ENCODE data around the gene EREG.
"Not testable (repeated sequence)": the region's sequence is repeated elsewhere in the genome, so short reads cannot be mapped to it uniquely, and the experiment has no call there.

EREG gene, protein sequence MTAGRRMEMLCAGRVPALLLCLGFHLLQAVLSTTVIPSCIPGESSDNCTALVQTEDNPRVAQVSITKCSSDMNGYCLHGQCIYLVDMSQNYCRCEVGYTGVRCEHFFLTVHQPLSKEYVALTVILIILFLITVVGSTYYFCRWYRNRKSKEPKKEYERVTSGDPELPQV

DNA sequence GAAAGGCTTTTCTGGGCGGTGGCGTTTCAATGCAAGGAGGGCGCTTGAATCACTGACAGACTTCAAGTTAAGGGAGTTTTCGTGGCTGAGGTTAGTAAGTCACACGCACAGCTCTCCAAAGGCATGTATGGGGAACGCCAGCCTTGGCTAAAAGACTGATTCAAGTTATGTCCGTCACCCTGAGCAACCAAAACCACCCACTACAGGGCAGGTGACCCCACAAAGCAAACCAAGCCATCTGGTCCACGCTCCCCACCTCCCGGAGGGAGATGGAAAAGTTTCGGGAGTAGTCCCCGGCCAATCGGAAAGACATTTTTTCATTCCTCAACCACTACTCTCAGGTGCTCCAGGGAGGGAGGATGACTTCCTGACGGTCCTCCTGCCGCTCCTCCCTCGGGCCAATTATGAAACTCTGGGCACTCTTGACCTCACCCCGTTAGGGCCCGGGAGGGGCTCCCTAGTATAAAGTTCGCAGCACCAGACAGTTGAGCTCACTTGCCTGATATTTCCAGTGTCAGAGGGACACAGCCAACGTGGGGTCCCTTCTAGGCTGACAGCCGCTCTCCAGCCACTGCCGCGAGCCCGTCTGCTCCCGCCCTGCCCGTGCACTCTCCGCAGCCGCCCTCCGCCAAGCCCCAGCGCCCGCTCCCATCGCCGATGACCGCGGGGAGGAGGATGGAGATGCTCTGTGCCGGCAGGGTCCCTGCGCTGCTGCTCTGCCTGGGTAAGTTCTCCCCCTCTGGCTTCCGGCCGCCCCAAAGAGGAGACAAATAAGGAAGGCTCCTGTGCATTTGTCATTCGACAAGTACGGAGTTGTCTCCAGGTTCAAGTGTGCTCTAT lies at the start of gene EREG:
TSS of gene EREG (plus strand) at position 494 of the 840 bp plus-strand sequence. CDS start at position 658, 164 bp downstream.
- peak; percentile 35 for DNase-seq

- DNase-seq, result no peak
These were observed 49.6 kb upstream of the EREG start for GRCh38 chr4:74315376-74315775.

DNA sequence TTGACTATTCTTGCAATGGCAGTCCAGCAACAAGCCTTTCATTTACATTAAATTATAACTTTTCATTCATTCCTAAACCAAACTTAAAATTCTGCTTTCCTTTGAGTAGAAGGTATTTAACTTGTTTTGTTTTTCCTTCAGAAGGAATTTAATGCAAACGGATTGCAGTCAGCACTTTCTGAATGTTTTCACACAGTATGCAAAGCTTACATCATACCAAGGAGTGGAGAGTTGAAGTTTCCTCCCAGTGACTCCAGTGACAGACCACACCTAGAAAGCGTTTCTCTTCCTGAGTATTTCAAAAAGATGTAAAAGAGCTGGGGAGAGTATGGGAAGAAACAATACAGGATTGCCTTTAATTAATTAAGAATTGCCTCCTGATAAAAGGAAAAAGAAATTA lies 48.5 kb upstream of the EREG start:
- no peak for DNase-seq

DNA sequence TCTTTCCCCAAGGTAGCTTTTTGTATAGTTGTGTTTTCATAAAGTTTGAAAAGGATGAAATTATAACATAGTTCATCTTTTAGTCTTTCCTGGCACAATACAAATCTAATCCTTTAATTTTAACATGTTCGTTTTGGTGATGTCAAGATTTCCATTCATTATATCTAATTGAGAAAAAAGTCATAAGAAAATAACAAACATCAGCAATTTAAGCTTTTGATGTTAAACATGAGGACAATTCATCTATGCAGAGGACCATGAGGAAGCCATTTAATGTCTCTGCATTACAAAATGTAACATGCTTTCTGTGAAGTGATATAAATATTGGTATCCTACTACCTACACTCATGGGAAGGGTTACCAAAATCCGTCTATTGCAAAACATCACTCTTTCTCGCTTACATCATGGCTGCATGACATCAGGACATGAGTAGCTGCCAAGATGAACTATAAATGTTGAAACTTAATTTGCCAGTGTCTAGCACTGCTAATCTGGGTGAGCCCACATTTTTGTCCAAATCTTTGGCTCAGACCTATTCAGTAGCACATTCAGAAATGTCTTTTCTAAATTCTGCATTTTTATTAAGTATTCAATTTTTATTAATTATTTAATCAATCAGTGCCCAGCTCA lies 47.2 kb upstream of the EREG start:
- DNase-seq, result no peak

DNA sequence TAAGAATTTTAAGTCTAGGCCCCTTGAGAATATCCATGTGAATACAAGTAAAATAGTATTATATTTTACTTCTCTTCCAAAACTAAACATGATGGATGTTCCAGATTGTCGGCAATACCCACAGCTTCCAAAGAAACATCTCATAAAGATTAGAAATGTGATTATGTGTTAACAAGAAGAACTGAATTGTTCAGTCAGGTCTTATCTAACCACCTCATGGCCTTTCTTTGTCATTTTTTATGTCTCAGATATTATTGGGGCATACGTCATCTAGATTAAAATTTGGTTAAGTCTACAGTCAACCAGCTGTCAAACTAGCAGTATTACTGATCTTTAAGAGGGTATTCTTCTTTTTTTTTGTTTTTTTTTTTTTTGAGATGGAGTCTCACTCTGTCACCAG lies 46.7 kb upstream of the EREG start:
- DNase-seq, result no peak

- DNase-seq, result no peak
These were observed 45.5 kb upstream of the EREG start for GRCh38 chr4:74319470-74319869.

DNA sequence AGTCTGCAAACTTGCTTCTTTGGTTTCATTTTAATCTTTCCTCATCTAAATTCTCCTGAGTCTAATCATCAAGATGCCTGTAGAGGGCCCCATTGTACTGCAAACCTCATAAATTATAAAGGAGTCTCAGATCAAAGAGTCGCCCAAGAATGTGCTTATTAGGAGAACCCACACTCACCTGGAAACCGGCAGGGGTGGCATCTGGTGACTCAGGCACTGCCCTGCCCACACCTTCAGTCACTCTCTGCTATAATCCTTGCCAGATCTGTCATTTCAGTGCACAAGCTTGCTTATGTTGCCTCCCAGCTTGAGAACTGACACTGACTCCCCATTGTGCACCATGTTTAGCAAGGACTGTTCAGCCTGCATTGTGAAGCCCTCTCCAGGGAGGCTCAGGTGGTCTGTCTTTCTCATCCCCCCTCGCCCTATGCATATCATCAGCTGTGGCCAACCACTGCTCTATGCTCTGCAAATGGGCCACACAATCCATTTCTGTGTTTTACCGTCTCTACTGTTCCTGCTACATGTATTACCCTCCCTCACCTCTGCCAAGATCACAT lies 44.3 kb upstream of the EREG start:
- peak; percentile 32 for DNase-seq

GRCh38 chr4:74322301-74322700 lies 42.6 kb upstream of the EREG start:
- DNase-seq, result no peak

GRCh38 chr4:74323663-74324062 lies 41.3 kb upstream of the EREG start:
- no peak for DNase-seq

DNA sequence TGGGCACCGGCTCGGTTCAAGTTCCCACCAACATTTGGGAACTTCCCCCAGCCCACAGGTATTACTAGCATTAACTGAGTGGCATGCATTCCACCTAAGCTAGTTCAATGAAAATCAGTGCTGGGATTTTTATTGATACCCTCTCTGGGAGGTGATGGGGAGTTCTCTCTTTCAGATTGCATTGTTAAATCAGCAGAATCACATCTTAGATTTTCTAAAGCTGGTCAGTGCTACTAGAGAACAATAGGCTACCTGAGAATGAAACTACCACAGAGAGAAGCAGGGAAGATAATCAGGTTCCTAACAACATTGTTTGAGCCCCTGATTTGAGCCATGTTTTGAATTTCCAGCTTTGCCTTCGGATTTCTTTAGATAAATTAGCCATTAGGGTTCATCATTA lies 40.7 kb upstream of the EREG start:
- DNase-seq, result no peak

DNA sequence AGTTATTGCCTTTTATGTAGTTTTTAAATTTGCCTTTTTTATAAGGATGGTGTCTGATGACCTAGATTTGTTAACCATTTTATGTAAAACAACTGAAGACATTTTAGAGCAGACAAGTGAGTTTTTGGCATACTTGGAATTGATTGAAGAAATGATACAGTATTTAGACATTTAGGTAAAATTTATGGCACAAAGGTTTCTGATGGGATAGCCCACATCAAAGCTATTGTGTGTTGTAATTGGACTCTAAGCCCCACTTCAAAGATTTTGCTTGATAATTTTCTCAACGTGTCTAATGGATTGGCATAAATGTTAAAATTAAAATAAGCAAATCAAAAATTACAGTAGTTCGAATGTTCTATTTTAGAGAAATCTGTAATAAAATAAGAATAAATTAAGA lies 39.1 kb upstream of the EREG start:
- no peak for DNase-seq

DNA sequence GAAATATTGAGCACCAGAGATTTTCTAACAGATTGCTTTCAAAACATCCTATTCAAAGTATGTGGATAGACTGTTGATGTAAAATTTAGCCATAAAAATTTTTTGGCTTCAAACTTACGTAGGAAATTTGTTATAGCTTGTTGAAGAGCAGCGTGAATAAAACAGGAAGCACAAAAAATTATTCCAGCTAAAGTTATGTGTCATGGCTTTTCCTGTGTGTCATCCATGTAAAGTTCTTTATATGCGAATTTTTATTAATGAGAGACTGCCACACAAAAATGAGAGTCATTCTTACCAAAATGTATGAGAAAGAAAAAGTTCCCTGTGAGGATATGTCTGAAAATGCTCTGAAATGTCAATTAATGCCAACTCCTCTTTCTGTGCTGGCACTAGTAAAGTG lies 37.2 kb upstream of the EREG start:
- DNase-seq, result no peak

- DNase-seq, result no peak
These were observed 36.4 kb upstream of the EREG start for GRCh38 chr4:74328501-74328900.

DNA sequence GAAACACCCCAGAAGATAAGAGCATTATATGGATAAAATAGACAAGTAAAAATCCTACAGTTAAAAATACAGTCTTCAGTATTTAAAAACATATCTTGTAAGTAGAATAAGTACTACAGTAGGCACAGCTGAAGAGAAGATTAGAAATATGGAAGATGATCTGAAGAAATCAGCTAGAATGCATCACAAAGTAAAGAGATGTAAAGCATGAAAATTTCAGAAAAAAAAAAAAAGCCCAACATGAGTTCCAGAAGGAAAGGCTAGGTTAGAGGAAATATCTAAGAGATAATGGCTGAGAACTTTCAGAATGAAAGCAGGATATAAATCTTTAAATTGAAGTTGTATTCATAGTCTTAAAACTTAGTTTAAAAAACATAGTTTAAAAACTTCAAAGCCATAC lies 35.6 kb upstream of the EREG start:
- DNase-seq, result no peak

DNA sequence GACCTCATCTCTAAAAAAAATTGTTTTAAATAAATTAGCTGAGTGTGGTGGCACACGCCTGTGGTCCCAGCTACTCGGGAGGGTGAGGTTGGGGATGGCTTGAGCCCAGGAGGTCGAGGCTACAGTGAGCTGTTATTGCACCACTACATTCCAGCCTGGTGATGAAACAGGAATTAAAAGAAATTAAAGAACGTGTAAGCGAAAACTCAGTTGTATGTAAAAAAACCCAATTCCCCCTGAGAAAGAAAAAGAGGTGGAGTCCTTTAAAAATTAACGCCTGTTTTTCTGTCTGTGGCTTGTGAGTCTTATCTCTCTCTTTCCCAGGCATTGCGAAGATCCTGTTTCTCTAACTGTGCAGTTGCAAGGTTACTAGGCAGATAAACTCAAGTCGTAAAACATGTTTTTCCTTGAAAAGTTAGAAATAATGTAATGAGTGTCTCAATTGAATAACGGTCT lies 34.6 kb upstream of the EREG start:
- DNase-seq, result no peak

- DNase-seq, result no peak
These were observed 33.7 kb upstream of the EREG start for GRCh38 chr4:74331252-74331651.

DNA sequence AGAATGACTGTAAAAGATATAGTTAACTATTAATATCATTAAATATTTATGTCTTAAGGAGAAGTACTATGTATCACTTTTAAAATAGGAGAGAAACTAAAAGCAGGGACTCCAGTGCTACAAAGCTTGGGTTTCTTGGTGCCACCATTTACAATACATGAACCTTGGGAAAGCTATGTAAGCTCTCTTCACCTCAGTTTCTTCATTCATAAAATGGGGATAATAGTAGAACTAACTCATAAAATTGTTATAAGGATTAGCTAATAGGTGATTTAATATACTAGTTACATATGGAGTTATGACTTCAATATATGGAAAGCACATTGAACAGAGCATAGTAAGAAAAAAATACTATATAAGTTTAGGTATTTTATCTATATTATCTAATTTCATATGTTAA lies 33.0 kb upstream of the EREG start:
- no peak for DNase-seq

- no peak for DNase-seq
These were observed 30.3 kb upstream of the EREG start for GRCh38 chr4:74334636-74335035.

DNA sequence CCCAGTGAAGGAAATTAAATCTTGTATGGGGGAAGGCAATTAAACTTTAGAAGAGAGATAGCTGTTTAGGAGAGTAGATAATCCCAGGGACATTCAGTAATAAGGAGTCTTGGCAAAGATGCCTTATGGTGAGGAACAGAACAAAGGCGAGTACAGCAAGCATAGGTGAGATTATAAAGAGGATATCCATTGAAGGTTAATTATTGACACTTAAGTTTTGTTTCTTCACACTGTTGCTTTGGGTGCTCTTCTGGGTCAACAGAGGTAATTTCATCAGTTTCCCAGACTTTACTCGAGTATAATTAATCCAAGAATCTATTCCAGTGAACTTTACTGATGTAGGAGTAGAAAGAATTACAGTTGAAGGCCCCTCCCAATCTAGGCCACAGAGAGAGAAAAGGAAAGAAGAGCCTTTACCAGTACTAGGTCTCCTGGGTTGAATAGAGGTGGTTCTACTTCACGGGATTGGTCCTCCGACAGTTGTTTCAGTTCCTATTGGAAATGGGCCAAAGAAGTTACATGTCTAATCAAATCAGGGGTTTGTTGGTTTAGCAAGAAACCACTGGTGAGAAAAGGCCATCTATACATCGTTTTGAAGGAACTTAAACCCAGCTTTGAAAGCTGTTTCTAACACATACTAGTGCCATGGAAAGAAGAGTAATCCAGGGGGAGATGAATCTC lies 29.5 kb upstream of the EREG start:
- DNase-seq, result no peak

DNA sequence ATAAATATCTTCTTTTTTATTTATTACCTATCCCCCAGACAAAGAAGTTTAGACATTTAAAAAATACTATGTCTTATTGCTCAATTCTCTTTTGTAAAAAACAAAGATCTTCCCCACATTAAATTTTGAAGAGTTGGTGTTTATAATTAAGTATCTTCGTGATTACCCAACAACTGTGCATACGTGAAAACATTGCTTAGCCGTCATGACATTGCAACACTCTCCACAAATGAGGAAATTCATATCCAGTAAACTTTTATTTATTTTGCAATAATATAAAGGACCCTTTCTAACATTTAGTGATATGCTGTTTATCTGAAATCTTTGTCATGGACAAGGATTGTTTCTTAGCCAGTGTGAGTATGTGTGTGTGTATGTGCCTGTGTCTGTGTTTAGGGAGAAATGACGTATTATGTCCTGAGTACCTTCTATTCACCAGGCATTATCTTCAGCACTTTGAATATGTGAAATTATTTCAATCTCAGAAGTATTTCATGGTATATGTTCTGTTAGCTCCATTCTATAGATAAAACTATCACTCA lies 26.1 kb upstream of the EREG start:
- DNase-seq, result no peak

GRCh38 chr4:74339501-74339900 lies 25.4 kb upstream of the EREG start:
- no peak for DNase-seq

DNA sequence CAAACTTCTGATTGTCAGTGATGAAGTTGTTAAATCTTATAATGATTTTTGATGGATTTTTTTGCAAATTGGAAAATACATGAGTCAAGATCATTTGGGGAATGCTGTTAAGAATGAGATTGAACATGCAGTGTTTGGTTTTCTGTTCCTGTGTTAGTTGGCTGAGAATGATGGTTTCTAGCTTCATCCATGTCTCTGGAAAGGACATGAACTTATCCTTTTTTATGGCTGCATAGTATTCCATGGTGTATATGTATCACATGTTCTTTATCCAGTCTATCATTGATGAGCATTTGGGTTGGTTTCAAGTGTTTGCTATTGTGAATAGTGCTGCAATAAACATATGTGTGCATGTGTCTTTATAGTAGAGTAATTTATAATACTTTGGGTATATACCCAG lies 24.5 kb upstream of the EREG start:
- DNase-seq, result not testable (repeated sequence)

DNA sequence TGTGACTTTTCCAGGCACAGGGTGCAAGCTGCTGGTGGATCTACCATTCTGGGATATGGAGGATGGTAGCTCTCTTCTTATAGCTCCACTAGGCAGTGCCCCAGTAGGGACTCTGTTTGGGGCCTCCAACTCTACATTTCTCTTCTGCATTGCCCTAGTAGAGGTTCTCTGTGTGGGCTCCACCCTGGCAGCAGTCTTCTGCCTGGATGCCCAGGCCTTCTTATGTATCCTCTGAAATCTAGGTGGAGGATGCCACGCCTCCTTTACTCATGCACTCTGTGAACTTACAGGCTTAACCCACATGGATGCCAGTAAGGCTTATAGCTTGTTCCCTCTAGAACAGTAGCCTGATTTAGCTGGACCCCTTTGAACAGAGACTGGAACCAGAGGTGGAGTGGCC lies 20.9 kb upstream of the EREG start:
- no peak for DNase-seq
